GM06990 (cell line): ENCODE data around the gene TANGO6.

Experiments used
- DNase-seq: peaks from one replicate; pipeline ENCODE4 v3.0.0-alpha.2; 2011; ENCODE audit not compliant: insufficient read length; ENCODE audit errors: extremely low read depth
- H3K27me3 ChIP-seq: replicated peaks from 2 replicates; pipeline ENCODE4 v1.6.0; 2011; ENCODE audit warnings: low read length; ENCODE audit not compliant: control insufficient read depth, insufficient read depth
- H3K36me3 ChIP-seq: 2 replicates; pipeline ENCODE4 v1.5.1; 2011; ENCODE audit warnings: low read length; ENCODE audit not compliant: control insufficient read depth, insufficient read depth
- H3K4me3 ChIP-seq: replicated peaks from 2 replicates; pipeline ENCODE4 v1.5.1; 2011; ENCODE audit warnings: low read depth, mild to moderate bottlenecking, control low read depth, low read length
- CTCF ChIP-seq: IDR thresholded peaks from 2 replicates; pipeline ENCODE4 v1.5.1; 2011; ENCODE audit warnings: low read length, control low read depth, mild to moderate bottlenecking, inconsistent platforms; ENCODE audit not compliant: insufficient read depth, poor library complexity, severe bottlenecking

The TANGO6 gene

GRCh38 chr16:68884401-68884800 is 41.1 kb downstream of the TANGO6 start:
- no peak for DNase-seq

DNA sequence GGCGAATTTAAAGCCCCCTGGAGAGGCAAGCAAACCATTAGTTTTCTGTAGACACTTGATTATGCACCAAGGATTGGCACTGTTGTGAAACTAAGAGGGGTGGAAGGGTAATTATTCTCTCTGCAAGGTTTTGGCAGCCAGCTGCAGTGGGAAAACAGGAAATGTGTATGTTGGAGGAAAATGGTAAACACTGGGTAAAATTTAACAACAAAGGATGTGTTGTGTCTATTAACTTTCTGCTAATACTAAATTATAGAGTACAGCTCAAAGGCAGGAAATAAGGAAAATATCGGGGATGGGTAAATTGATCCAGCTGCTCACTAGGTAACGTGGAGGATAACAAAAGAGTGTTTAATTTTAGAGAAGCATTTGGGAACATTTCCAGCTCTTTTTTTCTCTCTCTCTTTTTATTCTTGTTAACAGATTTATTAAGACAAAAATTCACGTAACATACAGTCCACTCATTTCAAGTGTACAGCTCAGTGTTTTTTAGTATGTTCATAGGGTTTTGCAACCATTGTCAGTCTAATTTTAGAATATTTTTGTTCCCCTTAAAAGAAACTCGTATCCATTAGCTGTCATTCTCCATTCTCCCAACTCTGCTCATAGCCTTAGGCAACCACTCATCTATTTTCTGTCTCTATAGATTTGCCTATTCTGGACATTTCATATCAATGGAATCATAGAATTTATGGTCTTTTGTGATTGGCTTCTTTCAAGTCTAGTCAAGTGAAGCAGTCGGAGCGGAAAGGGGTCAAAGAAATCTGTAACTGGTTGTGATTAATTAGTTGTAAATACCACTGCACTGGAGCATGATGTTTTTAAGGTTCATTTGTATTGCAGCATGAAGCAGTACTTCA is 41.8 kb downstream of the TANGO6 start:
- Histone ChIP-seq H3K27me3 (no peaks in the 10 kb centered on the region), H3K36me3 (no peaks in the 10 kb centered on the region; the same call in 1 of the 2 replicates), H3K4me3 (no peak overlapping the region)
- TF ChIP-seq CTCF: no peak
- DNase-seq: no peak

More at GRCh38 chr16:68884401-68884800, 41.1 kb downstream of the TANGO6 start:
- no peak for TF ChIP-seq CTCF
- Histone ChIP-seq H3K4me3 (no peak overlapping the region), H3K27me3 (no peaks in the 10 kb centered on the region), H3K36me3 (no peaks in the 10 kb centered on the region; the same call in 1 of the 2 replicates)

DNA sequence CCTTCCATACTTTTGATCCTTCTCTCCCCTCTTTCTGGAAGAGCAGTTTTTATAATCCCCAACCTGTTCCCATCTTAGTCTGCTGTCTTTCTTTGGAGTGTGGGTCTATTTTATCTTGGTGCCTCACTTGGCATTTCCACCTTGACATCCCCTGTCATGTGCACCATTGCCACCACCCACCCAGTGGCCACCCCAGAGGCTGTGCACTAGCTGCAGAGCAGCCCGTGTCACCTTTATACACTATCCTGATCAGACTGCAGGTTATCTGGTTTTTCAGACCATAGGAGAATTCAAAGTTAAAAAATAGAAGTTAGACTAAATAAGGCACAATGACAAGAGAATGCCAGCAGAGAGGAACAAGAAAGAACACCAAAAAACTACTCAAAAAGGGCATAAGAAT is 43.8 kb downstream of the TANGO6 start:
- H3K27me3 ChIP-seq: no peaks in the 10 kb centered on the region
- no peak for TF ChIP-seq CTCF
- H3K36me3 ChIP-seq: no peaks in the 10 kb centered on the region
- no peak overlapping the region for H3K4me3 ChIP-seq
- no peak for DNase-seq

DNA sequence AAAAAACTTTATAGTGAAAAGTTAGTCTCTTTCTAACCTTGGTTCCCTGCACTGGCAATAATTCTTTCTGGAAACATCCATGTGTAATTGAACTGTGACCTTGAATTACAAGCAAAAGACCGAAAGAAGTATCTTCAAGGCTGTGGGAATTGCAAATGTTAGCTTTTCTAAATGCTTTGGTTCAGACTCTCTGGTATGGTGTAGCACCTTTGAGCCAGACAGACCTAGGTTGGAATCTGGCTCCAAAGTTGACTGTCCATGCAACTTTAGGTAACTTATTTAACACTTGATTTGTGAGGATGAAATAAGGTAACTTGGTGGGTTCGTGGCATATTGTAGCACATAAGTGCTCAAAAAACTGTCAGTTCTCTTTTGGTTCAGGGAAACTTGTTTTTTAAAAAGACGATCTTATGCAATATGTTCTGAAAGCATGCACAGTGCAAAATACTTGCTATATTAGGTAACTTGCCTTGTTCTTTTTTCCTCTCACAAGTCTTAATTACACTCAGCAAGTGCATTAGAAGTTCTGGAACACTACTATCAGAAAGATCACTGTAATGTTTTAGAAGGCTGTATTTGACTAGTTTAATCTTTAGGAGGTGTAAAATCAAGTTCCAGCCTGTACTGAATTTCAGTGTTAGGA is 46.3 kb downstream of the TANGO6 start:
- no peak for TF ChIP-seq CTCF
- DNase-seq: no peak
- Histone ChIP-seq H3K36me3 (no peaks in the 10 kb centered on the region; the same call in 1 of the 2 replicates), H3K27me3 (no peaks in the 10 kb centered on the region), H3K4me3 (no peak overlapping the region)

DNA sequence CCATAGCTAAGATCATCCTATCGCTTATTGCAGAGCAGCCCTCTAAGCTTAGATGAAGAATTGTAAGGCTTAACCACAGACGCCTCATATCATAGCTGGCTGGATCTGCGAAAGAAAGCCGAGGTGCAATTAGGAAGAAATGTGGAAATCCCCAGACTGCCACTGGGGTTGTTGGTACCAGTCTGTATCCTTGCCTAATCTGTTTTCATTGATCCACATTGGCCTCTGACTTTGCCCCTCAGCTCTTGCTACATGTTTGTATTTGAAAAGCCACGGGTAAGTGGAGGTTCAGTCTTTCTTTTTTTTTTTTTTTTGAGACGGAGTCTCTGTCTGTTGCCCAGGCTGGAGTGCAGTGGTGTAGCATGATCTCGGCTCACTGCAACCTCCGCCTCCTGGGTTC is 48.9 kb downstream of the TANGO6 start:
- Histone ChIP-seq H3K27me3 (no peaks in the 10 kb centered on the region), H3K36me3 (no peaks in the 10 kb centered on the region; the same call in 1 of the 2 replicates), H3K4me3 (no peak overlapping the region)
- no peak for DNase-seq
- no peak for TF ChIP-seq CTCF
